ENCODE results near the gene CTNNBL1. TPM values are rescaled to one million over a fixed set of nuclear protein-coding genes. Genes with fewer than 3 reads are reported as not detected.
A peak's percentile ranks its signal among the peaks of the same experiment; 100 is the strongest.

CTNNBL1 gene
- total RNA-seq, 1 donor from 2014 or later: 67.0 TPM

DNA sequence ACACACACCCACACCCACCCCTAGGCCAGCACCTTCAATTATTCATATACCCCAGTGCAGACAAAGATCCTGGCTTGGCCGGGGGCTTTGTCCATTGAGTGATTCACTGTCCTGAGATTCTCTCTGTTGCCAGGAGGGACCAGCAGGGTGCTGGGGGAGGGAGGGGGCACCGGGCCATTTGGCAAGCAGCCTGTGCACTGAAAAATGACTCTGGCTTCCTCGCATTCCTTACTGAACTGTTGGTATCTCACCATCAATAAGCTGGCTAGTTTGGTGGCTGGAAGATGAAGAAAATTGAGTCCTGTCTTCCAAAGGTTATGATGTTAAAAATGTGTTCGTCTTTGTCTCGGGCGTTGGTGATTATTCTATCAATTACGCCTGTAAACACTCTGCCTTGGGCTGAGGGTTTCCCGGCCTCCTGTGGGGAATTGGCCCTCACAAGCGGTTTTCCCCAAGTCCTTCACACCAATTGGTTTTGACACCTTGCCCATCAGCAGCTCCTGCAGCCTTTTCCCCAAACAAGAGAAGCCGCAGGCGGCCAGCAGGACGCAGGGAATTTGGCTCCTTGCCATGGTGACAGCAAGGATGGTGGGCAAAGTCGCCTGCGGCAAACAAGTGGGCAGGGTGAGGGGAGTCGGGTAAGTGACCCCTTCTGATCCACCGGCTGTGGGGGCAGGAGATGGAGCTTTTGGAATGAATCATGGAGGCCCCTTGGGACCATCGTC lies 214.0 kb downstream of the CTNNBL1 start:
- H2AFZ ChIP-seq (ENCODE audit: low read depth, low read length): no peak overlapping the region
- H3K4me3 ChIP-seq (ENCODE audit: insufficient read depth, low read depth, low read length): no peak overlapping the region
- no peaks in the 10 kb centered on the region for H3K36me3 Mint-ChIP-seq (ENCODE audit: low read depth, unreplicated experiment)
- peaks cover 10% of the 10 kb centered on the region for H3K27me3 ChIP-seq (ENCODE audit: insufficient read depth, low read length)
- TF ChIP-seq EZH2 (IDR thresholded peaks at IDR 0.05; ENCODE audit: insufficient read depth, low read length) (no peak), CTCF (IDR thresholded peaks at IDR 0.05; ENCODE audit: insufficient read depth, low read depth, low read length) (no peak)
- H3K27ac ChIP-seq (ENCODE audit: low read depth, low read length): peak overlapping the region; percentile 2
- H3K4me1 Mint-ChIP-seq (ENCODE audit: low read depth, unreplicated experiment): peaks cover 29% of the 10 kb centered on the region
- H3K36me3 ChIP-seq (ENCODE audit: insufficient read depth, low read length): no peaks in the 10 kb centered on the region
- peaks cover 12% of the 10 kb centered on the region for H3K27me3 Mint-ChIP-seq (ENCODE audit: low read depth, unreplicated experiment)
- H4K20me1 ChIP-seq (ENCODE audit: insufficient read depth, low read length): peaks cover 42% of the 10 kb centered on the region
- no peaks in the 10 kb centered on the region for H3K79me2 ChIP-seq (ENCODE audit: insufficient read depth, low read length)
- peaks cover 19% of the 10 kb centered on the region for H3K4me1 ChIP-seq (ENCODE audit: insufficient read depth, low read length)
- no peaks in the 10 kb centered on the region for H3K9me3 ChIP-seq (ENCODE audit: insufficient read depth, low read depth, low read length)
- H3K9ac ChIP-seq (ENCODE audit: low read length): no peak overlapping the region
- H3K27ac Mint-ChIP-seq (ENCODE audit: unreplicated experiment): peak overlapping the region; percentile 81
- DNase-seq (ENCODE audit: low read depth) (peak; percentile 89), FAIRE-seq (peak; percentile 82)
- peaks cover 3% of the 10 kb centered on the region for H3K9me3 Mint-ChIP-seq (ENCODE audit: unreplicated experiment)
- H3K4me2 ChIP-seq (ENCODE audit: low read length): peak overlapping the region; percentile 56
- peak overlapping the region; percentile 20 for H3K4me3 Mint-ChIP-seq (ENCODE audit: unreplicated experiment)

GRCh38 chr20:37911261-37911660 lies 217.4 kb downstream of the CTNNBL1 start:
- Histone ChIP-seq H3K79me2 (ENCODE audit: insufficient read depth, low read length) (no peaks in the 10 kb centered on the region), H3K4me2 (ENCODE audit: low read length) (no peak overlapping the region), H2AFZ (ENCODE audit: low read depth, low read length) (no peak overlapping the region), H3K36me3 (ENCODE audit: insufficient read depth, low read length) (no peaks in the 10 kb centered on the region), H4K20me1 (ENCODE audit: insufficient read depth, low read length) (peaks cover 42% of the 10 kb centered on the region), H3K9me3 (ENCODE audit: insufficient read depth, low read depth, low read length) (no peaks in the 10 kb centered on the region), H3K27ac (ENCODE audit: low read depth, low read length) (no peak overlapping the region), H3K4me1 (ENCODE audit: insufficient read depth, low read length) (peaks cover 19% of the 10 kb centered on the region), H3K27me3 (ENCODE audit: insufficient read depth, low read length) (peaks cover 25% of the 10 kb centered on the region), H3K4me3 (ENCODE audit: insufficient read depth, low read depth, low read length) (no peak overlapping the region), H3K9ac (ENCODE audit: low read length) (no peak overlapping the region)
- Mint-ChIP-seq H3K9me3 (ENCODE audit: unreplicated experiment) (peaks cover 3% of the 10 kb centered on the region), H3K4me1 (ENCODE audit: low read depth, unreplicated experiment) (peaks cover 27% of the 10 kb centered on the region), H3K27me3 (ENCODE audit: low read depth, unreplicated experiment) (peaks cover 11% of the 10 kb centered on the region), H3K36me3 (ENCODE audit: low read depth, unreplicated experiment) (no peaks in the 10 kb centered on the region), H3K4me3 (ENCODE audit: unreplicated experiment) (no peak overlapping the region), H3K27ac (ENCODE audit: unreplicated experiment) (no peak overlapping the region)
- DNase-seq (ENCODE audit: low read depth) (no peak), FAIRE-seq (no peak)
- TF ChIP-seq CTCF (IDR thresholded peaks at IDR 0.05; ENCODE audit: insufficient read depth, low read depth, low read length) (no peak), EZH2 (IDR thresholded peaks at IDR 0.05; ENCODE audit: insufficient read depth, low read length) (no peak)

DNA sequence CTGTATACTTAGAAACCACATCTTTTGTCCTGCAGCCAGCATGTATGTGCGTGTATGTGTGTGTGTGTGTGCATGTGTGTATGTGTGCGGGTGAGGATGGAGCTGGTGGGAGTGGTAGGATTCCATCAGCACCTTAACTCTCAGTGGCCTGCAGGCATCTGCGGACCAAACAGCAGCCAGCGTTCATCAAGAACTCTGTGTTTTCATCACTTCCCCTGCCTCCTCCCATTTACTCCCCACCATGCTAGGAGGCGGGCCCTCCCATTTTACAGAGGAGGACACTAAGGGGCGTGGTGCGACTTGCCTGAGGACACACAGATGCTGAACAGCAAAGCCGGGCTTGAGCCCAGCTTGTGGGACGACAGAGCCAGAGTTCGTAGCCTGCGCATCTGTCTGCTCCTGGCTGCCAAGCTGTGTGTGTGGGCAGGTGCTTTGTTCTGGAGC lies 218.0 kb downstream of the CTNNBL1 start:
- TF ChIP-seq CTCF (IDR thresholded peaks at IDR 0.05; ENCODE audit: insufficient read depth, low read depth, low read length) (no peak), EZH2 (IDR thresholded peaks at IDR 0.05; ENCODE audit: insufficient read depth, low read length) (no peak)
- Histone ChIP-seq H3K9me3 (ENCODE audit: insufficient read depth, low read depth, low read length) (no peaks in the 10 kb centered on the region), H3K27me3 (ENCODE audit: insufficient read depth, low read length) (peaks cover 31% of the 10 kb centered on the region), H2AFZ (ENCODE audit: low read depth, low read length) (no peak overlapping the region), H3K4me3 (ENCODE audit: insufficient read depth, low read depth, low read length) (no peak overlapping the region), H3K4me1 (ENCODE audit: insufficient read depth, low read length) (peaks cover 17% of the 10 kb centered on the region), H3K36me3 (ENCODE audit: insufficient read depth, low read length) (no peaks in the 10 kb centered on the region), H4K20me1 (ENCODE audit: insufficient read depth, low read length) (peaks cover 39% of the 10 kb centered on the region), H3K9ac (ENCODE audit: low read length) (no peak overlapping the region), H3K27ac (ENCODE audit: low read depth, low read length) (no peak overlapping the region), H3K79me2 (ENCODE audit: insufficient read depth, low read length) (no peaks in the 10 kb centered on the region), H3K4me2 (ENCODE audit: low read length) (peak overlapping the region; percentile 18)
- Mint-ChIP-seq H3K36me3 (ENCODE audit: low read depth, unreplicated experiment) (no peaks in the 10 kb centered on the region), H3K4me1 (ENCODE audit: low read depth, unreplicated experiment) (peaks cover 27% of the 10 kb centered on the region), H3K27ac (ENCODE audit: unreplicated experiment) (peak overlapping the region; percentile 30), H3K4me3 (ENCODE audit: unreplicated experiment) (peak overlapping the region; percentile 41), H3K27me3 (ENCODE audit: low read depth, unreplicated experiment) (peaks cover 11% of the 10 kb centered on the region), H3K9me3 (ENCODE audit: unreplicated experiment) (peaks cover 3% of the 10 kb centered on the region)
- DNase-seq (ENCODE audit: low read depth) (peak; percentile 23), FAIRE-seq (no peak)
